Left colon (tissue), 2 donors: Measurements from ENCODE around the gene KRTAP16-1. TPM values are rescaled to one million over a fixed set of nuclear protein-coding genes. Genes with fewer than 3 reads are reported as not detected.
"Not testable (repeated sequence)": the region's sequence is repeated elsewhere in the genome, so short reads cannot be mapped to it uniquely, and the experiment has no call there.

Experiments
- ATAC-seq: fragments of 200-7000 bp; cut with Tn5 transposase; one replicate; pipeline ENCODE4 v1.9.1; 2020; ENCODE audit warnings: mild to moderate bottlenecking, moderate library complexity
- DNase-seq, 2 donors: peaks; one replicate each; pipeline ENCODE4 v3.0.0-alpha.2; 2020
- intact Hi-C, 2 donors: fragments of 100-400 bp; cut with DNase I in 1 of 2; cut with micrococcal nuclease in 1 of 2; formaldehyde crosslinking; loops; one replicate each; pipeline versions ENCODE4 v1.11.2 to v1.14.0; 2022; cut with DNase I, micrococcal nuclease
- long read RNA-seq: library from polyadenylated mRNA; unstranded; transcript quantifications from one replicate; pipeline ENCODE4 v2.0.0, GENCODE V29; 2021
- total RNA-seq, 2 donors: library from RNA; stranded (reverse); fragmentation: NEBNext Ultra II Directional; extraction: Animal tissue kit (Norgen Biotek cat#: 25700); gene quantifications; one replicate each; pipeline ENCODE4 v1.2.1, GENCODE V29; 2021
- donor health status: DM: no; HTN: no; CAD: no.
- donor health status: DM: yes; HTN: yes; CAD: no.

The KRTAP16-1 gene, protein sequence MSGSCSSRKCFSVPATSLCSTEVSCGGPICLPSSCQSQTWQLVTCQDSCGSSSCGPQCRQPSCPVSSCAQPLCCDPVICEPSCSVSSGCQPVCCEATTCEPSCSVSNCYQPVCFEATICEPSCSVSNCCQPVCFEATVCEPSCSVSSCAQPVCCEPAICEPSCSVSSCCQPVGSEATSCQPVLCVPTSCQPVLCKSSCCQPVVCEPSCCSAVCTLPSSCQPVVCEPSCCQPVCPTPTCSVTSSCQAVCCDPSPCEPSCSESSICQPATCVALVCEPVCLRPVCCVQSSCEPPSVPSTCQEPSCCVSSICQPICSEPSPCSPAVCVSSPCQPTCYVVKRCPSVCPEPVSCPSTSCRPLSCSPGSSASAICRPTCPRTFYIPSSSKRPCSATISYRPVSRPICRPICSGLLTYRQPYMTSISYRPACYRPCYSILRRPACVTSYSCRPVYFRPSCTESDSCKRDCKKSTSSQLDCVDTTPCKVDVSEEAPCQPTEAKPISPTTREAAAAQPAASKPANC
- total RNA-seq: not detected
- long read RNA-seq: 0 reads

DNA sequence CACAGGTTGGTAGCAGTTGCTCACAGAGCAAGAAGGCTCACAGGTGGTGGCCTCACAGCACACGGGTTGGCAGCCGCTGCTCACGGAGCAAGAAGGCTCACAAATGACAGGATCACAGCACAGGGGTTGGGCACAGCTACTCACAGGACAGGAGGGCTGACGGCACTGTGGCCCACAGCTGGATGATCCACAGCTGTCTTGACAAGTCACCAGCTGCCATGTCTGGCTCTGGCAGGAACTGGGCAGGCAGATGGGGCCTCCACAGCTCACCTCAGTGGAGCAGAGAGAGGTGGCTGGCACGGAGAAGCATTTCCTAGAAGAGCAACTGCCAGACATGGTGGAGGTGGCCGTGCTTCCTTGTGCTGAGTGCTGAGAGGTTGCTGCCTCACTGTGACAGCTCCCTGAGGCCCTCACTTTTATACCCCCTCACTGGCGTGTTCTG is at the start of gene KRTAP16-1:
Gene KRTAP16-1 (minus strand): TSS at position 392 of the 442 bp plus-strand sequence. CDS start 56 bp downstream, at position 336.
- ATAC-seq: no peak
- intact Hi-C loops: no loop called here
- DNase-seq: no peak

DNA sequence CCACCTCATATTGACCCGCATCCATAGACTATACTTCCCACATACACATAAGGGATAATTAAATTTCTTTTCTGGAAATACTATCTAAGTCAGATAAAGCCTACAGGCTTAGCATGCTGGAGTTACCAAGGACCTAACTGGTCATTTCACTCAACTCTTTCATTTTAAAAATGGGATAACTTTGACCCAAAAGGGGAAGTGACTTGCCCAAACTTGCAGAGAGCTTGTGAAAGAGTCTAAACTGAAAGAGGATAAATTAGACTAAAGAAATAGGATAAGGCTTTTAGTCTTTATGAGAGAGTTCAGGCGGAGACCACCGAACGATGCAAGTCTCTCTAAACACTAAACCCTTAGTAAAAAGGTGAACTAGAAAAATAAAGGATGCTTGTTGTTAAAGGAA is 45.4 kb upstream of the KRTAP16-1 start:
- ATAC-seq (no peak), DNase-seq (no peak)
- intact Hi-C loops: no loop called here

DNA sequence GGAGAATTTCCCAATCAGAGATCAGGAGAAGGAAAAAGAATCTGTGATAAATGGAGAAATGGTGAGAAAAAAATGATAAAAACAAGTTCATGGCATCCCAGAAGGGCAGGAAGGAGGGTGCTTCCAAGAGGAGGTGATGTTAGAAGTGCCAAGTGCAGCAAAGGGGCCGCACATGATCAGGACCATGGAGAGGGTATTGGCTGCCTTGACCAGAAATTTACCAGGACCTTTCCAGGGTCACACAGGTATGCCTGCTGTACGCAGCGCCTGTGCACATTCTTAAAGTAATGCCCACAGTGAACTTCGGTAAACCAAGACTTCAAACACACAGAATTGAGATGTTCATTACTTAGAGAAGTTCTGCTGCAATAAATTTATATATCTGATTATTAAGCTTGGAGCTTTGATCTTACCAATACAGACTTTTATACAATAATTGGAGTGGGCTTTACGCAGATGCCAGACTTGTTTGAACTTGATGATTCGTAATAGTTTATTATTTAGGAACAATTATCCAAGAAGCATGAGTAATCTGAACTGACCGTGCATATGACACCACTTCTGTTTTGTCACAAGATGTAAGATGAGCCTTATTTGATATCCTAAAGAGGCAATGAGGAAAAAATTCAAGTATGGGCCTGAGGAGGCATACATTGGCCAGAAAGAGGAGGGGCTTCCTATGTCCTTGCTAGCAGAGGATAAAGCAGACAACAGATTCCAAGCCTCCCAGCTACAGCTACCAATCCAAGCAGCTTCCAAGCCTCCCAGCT is 43.7 kb upstream of the KRTAP16-1 start:
- no peak for DNase-seq
- ATAC-seq: no peak
- intact Hi-C loops: no loop called here

DNA sequence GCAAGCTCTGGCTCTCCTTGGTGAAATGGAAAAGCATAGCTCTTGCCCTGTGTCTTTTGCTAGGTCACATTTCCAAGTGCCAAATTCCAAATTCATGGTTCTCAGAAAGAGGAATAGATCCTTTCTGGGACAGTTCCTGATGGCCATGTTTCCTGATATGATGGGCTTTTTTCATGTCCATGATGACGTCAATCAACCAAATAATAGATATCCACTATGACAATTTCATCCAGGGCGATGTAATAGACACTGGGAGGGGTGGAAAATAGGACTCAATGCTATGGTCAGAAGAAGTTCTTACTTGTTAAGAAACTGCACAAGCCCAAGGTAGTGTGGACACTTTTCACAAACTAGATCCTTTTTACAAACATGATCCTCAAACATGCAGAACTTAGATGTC is 42.1 kb upstream of the KRTAP16-1 start:
- no peak for DNase-seq
- intact Hi-C loops: no loop called here
- ATAC-seq: no peak

DNA sequence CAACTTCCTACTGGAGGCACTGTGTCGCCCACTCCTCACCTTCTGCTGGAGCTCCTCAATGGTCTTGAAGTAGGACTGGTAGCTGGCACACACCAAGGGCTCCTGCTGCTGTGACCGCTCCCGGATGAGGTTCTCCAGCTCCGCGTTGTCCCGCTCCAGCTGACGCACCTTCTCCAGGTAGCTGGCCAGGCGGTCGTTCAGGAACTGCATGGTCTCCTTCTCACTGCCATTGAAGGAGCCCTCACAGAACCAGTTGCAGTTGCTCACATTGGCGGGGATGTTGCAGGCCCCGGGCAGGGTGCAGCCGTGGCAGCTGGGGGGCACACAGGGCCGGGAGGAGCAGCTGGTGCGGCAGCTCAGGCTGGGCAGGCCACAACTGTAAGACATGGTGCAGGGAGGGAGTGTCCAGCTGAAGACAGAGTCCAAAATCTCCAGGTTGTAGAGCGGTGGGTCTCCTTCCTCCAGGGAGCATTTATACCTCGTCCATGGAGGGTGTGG is 41.3 kb upstream of the KRTAP16-1 start, which contains the start of gene KRT33A:
Gene KRT33A (minus strand): TSS at position 448 of the 498 bp plus-strand sequence. CDS start 61 bp downstream, at position 387.
- ATAC-seq, intact Hi-C loops, DNase-seq: not testable (repeated sequence)

DNA sequence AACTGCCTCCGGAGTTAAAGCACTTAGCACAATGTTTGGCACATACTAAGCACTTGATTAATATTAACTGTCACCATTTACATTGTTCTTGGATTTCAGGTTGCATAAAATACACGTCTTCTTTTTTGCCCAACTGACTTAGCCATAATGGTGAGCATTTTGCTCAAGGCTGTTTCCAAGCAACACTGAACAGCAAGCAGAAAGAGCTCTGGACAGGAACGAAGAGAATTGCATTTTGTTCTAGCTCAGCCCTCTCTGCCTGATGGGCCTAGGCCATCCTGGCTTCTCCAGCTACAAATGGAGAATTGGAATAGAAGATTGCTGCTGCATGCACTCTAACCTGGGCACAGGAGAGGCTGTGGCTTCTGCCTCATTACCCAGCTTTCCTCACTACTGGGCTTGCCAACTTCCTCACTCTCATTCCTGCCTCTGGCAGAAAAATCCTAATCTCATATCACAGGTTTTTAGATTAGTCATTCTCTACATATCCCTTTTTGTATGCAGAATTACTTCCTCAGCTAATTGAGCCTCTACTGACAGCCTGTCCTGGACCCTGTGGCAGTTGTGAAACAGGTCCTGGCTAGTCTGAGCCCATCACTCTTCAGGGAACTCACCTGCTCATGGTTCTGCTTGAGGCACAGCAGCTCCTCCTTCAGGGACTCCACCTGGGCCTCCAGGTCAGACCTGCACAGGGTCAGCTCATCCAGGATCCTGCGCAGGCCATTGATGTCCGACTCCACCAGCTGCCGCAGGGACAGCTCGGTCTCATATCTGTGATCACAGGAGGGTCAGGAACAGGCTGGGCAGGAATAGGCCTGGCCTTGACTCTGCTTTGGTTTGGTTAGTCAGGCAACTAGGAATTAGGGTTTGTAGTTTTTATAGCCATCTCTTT is 39.0 kb upstream of the KRTAP16-1 start:
- DNase-seq (no peak), ATAC-seq (no peak)
- intact Hi-C loops: no loop called here

DNA sequence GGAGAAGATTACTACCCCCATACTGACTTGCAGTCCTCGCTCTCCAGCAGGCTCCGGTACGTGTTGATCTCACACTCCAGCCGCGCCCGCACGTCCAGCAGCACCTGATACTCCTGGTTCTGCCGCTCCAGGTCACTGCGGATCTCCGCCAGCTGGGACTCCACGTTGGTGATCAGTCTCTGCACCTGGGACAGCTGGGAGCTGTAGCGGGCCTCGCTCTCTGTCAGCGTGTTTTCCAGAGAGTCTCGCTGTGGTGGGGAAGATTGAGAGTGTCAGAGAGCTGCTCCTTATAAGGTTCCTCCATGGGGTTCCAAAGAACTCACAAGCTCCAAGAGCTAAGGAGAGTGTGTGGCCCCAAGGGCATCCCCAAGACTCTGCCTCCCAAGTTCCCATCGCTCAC is 37.3 kb upstream of the KRTAP16-1 start:
- DNase-seq, ATAC-seq, intact Hi-C loops: not testable (repeated sequence)

DNA sequence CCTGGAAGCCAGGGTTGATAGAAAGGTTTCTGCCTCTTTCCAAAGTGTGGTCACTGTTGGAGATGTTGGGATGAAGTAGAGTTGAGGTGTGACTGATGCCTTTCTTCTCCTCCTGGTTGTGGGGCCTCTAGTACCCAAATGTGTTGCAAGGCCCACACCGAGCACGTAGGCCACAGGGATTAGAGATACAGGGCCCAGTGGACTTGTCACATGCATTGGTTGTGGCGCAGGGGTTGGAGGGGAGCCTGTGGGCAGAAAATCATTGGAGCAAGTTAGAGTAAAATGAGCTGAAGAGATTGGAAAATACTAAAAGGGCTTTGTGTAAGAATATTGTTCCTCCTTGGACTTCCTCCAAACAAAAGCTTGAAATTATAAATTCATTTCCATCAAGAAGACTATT is 36.9 kb upstream of the KRTAP16-1 start:
- DNase-seq (no peak), ATAC-seq (no peak)
- intact Hi-C loops: no loop called here

DNA sequence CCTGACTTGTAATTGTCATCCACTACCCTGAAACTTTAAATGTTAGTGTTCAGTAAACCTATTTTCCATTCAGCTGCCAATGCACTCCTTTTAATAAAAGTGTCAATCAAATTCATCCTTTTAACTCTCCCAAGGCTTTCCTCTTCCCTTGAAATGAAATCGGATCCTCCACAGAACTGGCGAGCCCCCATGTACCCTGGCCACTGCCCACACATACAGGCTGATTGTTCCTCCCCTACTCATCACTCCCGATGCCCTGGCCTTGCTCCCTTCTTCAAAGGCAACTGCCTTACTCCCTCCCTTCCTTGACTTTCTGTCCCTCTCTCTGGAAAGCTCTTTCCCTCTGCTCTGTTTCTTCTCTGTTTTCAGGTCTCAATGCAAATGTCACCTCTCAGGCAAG is 33.9 kb upstream of the KRTAP16-1 start:
- intact Hi-C loops: no loop called here
- no peak for ATAC-seq

DNA sequence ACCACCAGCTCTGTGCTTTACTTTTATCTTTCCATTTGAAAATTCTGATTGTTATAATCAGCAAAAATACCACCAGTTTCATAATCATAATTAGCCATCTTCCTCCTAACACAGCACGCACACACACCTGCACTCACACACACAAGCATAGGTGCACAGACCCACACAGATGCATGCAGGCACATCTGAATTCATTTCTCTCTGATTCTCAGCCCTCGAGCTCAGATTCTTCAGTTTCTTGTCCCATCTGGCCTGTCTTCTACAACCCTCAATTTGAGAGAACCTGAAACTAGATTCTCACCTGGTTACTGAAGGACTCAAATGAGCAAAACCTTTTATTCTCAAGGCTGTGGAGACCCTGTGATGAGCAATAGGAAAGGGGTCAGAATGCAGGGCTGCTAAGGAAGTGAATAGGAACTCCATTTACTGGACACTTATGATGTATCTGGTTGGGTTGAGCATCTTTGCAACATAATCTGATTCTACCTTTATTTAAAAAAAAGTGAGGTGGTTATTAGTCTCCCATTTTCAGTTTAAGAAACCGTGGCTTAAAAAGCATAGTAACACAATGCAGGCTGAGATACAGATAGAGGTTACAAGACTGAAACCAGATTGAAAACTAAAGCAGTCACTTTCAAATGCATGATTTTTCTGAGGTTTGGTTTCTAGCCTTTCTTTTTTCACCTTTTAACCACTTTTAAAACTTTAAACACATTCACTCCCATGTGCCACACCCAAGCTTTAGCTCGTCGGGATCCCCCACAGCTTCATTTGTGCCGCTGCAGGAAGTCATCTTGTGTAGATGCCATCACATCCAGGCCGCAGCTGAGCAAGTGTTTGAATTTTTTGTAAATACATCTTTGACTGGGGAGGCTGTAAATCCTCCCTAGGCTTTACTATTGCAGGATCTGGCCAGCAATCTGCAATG is 32.1 kb upstream of the KRTAP16-1 start:
- DNase-seq: no peak
- intact Hi-C loops: no loop called here
- ATAC-seq: no peak

More for the DNA sequence above, 33.9 kb upstream of the KRTAP16-1 start:
- no peak for DNase-seq

DNA sequence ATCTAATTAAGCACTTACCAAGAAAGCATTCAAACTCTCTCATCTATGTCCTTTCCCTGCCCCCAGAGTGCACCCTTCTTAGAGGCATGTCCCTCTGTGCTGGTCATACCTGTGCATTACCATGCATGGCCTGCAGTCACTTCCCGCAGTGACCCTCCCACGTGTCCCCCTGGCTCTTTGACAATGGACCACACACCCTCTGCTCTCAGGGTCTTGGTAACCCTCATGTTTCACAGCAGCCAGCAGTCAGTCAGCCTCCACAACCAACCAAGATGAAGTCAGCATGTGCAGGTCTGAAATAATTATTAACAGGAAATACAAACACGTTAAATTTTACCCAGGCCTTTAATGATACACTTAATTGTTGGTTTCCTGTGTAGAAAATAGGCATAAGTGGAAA is 31.4 kb upstream of the KRTAP16-1 start:
- DNase-seq (no peak), ATAC-seq (no peak)
- intact Hi-C loops: no loop called here

DNA sequence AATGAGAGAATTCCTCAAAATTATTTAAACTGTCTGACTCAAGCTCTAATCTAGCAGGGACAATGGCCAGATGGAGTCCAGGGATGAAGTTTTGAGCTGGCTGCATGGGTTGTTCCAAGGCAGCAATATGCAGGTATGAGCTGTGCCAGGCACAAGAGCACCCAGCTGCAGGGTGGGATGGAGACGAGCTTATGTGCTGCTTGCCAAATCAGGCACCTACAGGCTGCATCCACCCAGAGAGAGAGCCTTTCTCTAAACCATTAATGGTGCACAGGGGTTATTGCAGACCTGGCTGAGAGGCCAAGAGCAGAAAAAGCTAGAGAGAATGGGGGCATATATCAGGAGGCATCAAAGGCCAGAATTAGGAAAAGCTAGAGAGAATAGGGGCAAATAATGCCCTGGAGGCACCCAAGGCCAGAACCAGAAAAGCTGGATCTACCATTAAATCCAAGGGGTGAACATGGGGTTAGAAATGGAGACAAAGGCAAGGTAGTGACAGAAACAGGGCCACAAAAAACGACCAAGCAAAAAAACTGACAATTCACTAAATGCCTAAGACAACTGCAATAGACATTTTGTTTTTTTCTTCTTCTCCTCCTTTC is 30.6 kb upstream of the KRTAP16-1 start:
- ATAC-seq (no peak), DNase-seq (no peak)
- intact Hi-C loops: no loop called here

DNA sequence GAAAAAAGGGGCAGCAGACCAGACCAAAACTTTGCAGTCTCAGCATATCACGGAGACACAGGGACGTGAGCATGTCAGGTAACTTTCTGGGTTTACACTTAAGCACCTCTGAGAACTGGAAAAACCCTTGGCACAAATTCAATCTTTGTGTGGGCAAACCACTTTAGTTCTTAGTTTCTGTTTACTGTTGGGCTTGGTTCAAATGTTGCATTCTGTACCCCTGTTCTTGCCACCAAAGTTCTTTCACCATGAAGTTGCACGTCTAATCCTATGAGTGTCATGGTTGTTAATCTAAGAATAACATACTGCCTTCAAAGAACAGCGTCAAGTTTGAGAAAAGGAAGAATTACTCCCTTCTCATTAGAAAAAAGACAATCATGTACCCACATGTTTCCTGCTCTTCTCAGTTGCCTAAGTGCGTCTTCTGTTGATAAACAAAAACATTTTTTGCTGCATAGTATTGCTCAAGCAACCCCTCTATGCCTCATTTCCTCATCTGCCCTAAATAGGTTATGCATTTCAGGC is 29.9 kb upstream of the KRTAP16-1 start:
- DNase-seq (no peak), ATAC-seq (no peak)
- intact Hi-C loops: no loop called here

DNA sequence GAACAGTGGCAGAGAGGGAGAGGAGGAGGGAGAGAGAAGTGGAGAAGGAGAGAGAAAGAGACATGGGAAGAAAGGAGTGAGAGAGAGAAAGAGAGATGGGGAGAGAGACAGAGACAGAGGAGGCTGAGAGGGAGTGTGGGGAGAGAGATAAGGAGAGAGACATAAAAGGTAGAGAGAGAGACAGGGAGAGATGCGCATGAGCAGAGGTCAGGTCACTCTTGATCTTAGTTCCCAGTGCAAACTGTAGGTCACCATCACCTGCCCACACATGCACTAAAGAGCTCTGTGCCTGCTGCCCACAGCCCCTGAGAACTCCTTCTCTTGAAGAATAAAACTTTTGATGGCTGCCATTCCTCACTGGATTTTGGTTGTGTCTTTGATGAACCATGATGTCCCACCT is 26.6 kb upstream of the KRTAP16-1 start:
- intact Hi-C loops: no loop called here
- no peak for DNase-seq
- no peak for ATAC-seq

DNA sequence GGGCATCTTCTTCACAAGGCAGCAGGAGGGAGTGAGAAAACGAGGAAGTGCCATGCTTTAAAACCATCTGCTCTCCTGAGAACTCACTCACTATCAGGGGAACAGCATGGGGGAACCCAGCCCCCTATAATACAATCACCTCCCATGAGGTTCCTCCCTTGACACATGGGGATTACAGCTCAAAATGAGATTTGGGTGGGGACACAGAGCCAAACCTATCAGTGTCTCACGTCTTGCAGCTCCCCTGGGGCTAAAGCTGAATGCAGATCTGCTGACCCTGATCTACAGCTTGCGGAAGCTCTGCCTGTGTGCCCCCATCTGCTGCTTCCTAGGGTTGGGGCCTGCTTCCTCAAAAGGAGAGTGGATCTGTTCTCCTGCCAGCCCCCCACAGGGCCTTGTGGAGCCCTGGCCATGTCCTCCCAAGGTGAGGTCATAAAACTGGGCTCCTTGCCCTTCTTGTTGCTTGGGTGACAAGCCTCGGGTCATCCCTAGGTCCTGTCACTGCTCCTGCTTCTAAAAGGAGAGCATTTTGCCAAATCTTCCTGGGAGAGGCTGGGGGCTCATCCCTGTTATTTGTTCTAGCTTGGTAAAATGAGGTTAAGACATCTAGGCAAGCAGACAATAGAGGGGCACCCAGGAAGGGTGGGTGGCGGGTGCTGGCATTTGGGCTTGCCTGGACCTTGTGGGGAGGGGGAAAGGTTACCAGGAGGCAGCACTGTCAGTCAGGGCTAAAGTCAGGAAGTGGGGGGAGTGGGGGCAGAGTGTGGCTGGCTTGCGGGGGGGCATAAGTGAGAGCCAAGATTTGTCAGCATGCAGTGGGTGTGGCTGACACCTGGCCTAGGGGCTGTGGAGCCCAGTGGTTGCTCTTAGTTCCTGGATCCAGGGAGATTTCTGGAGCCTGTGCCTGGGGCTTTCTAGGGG is 25.5 kb upstream of the KRTAP16-1 start:
- intact Hi-C loops: no loop called here
- no peak for DNase-seq
- ATAC-seq: no peak

DNA sequence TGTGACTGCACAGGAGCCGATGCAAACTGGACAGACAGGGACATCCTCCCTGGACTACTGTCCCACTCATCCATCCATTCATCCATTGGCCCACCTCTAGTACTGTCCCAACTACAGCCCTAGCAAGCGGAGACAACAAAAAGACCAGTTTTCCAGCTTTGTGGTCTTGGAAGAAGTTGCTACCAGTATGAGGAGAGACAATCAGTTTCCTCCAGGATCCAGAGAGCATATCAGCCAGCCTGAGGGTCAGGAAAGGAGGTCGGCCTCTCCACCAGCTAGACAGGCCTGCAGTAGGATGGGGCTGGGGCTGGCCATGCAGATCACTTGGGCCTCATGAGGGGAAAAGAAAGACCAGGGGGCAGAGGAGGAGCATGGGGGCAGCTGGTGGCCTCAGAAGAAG is 24.7 kb upstream of the KRTAP16-1 start:
- DNase-seq (no peak), ATAC-seq (no peak)
- intact Hi-C loops: no loop called here
